ENCODE data around the gene CREB1.

Gene CREB1

GRCh38 chr2:207504513-207505170, 25.1 kb upstream of the CREB1 start:
- DNase-seq (ENCODE audit: low spot score): no peak

GRCh38 chr2:207505171-207505570, 24.6 kb upstream of the CREB1 start:
- DNase-seq (ENCODE audit: low spot score): no peak

- DNase-seq (ENCODE audit: low spot score): peak; percentile 96
Measured at GRCh38 chr2:207505728-207506127, 24.0 kb upstream of the CREB1 start.

- no peak for DNase-seq (ENCODE audit: low spot score)
Measured at GRCh38 chr2:207506426-207506825, 23.3 kb upstream of the CREB1 start.

- no peak for DNase-seq (ENCODE audit: low spot score)
Measured at GRCh38 chr2:207510148-207510547, 19.6 kb upstream of the CREB1 start.

- DNase-seq (ENCODE audit: low spot score): no peak
Measured at GRCh38 chr2:207511851-207512250, 17.9 kb upstream of the CREB1 start.

- no peak for DNase-seq (ENCODE audit: low spot score)
Measured at GRCh38 chr2:207512356-207512755, 17.4 kb upstream of the CREB1 start.

- peak; percentile 99 for DNase-seq (ENCODE audit: low spot score)
Measured at GRCh38 chr2:207513551-207514257, 16.1 kb upstream of the CREB1 start.

- no peak for DNase-seq (ENCODE audit: low spot score)
Measured at GRCh38 chr2:207514451-207514850, 15.3 kb upstream of the CREB1 start.

- DNase-seq (ENCODE audit: low spot score): no peak
Measured at GRCh38 chr2:207515671-207516070, 14.1 kb upstream of the CREB1 start.

GRCh38 chr2:207516206-207516605, 13.6 kb upstream of the CREB1 start:
- DNase-seq (ENCODE audit: low spot score): no peak

- DNase-seq (ENCODE audit: low spot score): no peak
Measured at GRCh38 chr2:207523005-207523404, 6.8 kb upstream of the CREB1 start.

GRCh38 chr2:207525296-207525695, 4.5 kb upstream of the CREB1 start:
- DNase-seq (ENCODE audit: low spot score): no peak

GRCh38 chr2:207528980-207529329, 807 bp upstream of the CREB1 start:
- DNase-seq (ENCODE audit: low spot score): peak; percentile 57

- peak; percentile 64 for DNase-seq (ENCODE audit: low spot score)
Measured at GRCh38 chr2:207530160-207531031, 634 bp downstream of the CREB1 start.

- DNase-seq (ENCODE audit: low spot score): peak; percentile 55
Measured at GRCh38 chr2:207531032-207531952, 1.5 kb downstream of the CREB1 start.

GRCh38 chr2:207532676-207533075, 2.9 kb downstream of the CREB1 start:
- DNase-seq (ENCODE audit: low spot score): no peak

- DNase-seq (ENCODE audit: low spot score): no peak
Measured at GRCh38 chr2:207533461-207534008, 3.8 kb downstream of the CREB1 start.

GRCh38 chr2:207534417-207534816, 4.7 kb downstream of the CREB1 start:
- DNase-seq (ENCODE audit: low spot score): no peak

- no peak for DNase-seq (ENCODE audit: low spot score)
Measured at GRCh38 chr2:207539470-207539869, 9.7 kb downstream of the CREB1 start.

- DNase-seq (ENCODE audit: low spot score): no peak
Measured at GRCh38 chr2:207540431-207540830, 10.7 kb downstream of the CREB1 start.

- no peak for DNase-seq (ENCODE audit: low spot score)
Measured at GRCh38 chr2:207541933-207542332, 12.2 kb downstream of the CREB1 start.

All from RKO (cell line).